ENCODE measurements around the gene FUBP1. TPM values are rescaled to one million over a fixed set of nuclear protein-coding genes. Genes with fewer than 3 reads are reported as not detected.

The FUBP1 gene
- total RNA-seq, 1 experiment from 2014 or later, result 271 TPM

DNA sequence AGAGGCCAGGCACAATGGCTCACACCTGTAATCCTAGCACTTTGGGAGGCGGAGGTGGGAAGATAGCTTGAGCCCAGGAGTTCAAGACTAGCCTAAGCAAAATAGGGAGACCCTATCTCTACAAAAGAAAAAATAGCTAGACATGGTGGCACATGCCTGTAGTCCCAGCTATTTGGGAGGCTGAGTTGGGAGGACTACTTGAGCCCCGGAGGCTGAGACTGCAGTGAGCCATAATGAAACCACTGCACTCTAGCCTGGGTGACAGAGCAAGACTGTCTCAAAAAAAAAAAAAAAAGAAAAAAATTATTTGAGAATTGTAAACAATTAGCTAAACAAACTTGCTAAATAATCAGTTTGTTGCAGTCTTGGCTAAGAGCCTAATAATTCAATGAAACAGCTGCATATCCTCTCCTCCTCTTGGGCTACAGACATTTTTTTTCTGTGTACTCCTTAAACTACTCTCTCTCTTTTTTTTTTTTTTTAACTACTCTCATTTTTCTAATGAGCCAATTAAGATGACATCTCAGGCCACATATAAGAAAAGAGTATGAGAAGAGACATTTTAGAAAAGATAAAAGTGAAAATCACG is 15.3 kb upstream of the FUBP1 start:
- TF ChIP-seq, protein P1, sequence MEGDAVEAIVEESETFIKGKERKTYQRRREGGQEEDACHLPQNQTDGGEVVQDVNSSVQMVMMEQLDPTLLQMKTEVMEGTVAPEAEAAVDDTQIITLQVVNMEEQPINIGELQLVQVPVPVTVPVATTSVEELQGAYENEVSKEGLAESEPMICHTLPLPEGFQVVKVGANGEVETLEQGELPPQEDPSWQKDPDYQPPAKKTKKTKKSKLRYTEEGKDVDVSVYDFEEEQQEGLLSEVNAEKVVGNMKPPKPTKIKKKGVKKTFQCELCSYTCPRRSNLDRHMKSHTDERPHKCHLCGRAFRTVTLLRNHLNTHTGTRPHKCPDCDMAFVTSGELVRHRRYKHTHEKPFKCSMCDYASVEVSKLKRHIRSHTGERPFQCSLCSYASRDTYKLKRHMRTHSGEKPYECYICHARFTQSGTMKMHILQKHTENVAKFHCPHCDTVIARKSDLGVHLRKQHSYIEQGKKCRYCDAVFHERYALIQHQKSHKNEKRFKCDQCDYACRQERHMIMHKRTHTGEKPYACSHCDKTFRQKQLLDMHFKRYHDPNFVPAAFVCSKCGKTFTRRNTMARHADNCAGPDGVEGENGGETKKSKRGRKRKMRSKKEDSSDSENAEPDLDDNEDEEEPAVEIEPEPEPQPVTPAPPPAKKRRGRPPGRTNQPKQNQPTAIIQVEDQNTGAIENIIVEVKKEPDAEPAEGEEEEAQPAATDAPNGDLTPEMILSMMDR (conservative IDR thresholded peaks at IDR 0.05), result no peak
- Mint-ChIP-seq H3K9me3 (no peaks in the 10 kb centered on the region), H3K36me3 (ENCODE audit: insufficient read depth in 1 of 3, low read depth in 3 of 3) (peaks cover 6 to 28% (median 17%) of the 10 kb centered on the region in 3 experiments), H3K27ac (no peak overlapping the region), H3K27me3 (ENCODE audit: low read depth) (no peaks in the 10 kb centered on the region), H3K4me1 (peaks cover 5 to 7% of the 10 kb centered on the region in 2 experiments; a peak in 3 of 4 replicates), H3K4me3 (no peak overlapping the region)
- Histone ChIP-seq H3T11ph (ENCODE audit: low read length) (no peak overlapping the region), H3K4ac (ENCODE audit: low read depth, low read length) (no peak overlapping the region), H4K8ac (replicated peaks; ENCODE audit: insufficient read length, low read depth, low read length) (no peak overlapping the region), H2AFZ (ENCODE audit: low read length) (no peak overlapping the region), H3K9ac (ENCODE audit: extremely low read depth, insufficient read length, low read length) (no peak overlapping the region), H3K4me1 (ENCODE audit: insufficient read depth, low read length) (no peaks in the 10 kb centered on the region), H3K27me3 (ENCODE audit: insufficient read depth, low read length) (no peaks in the 10 kb centered on the region), H3K79me1 (ENCODE audit: insufficient read depth, low read depth, low read length, poor library complexity, severe bottlenecking) (peaks cover 6% of the 10 kb centered on the region), H3K23ac (ENCODE audit: insufficient read length, low read depth, low read length) (no peak overlapping the region), H3K14ac (ENCODE audit: insufficient read depth, low read length) (no peak overlapping the region), H3K9me3 (ENCODE audit: control insufficient read depth, low read depth, low read length) (no peaks in the 10 kb centered on the region), H2BK120ac (ENCODE audit: low read depth, low read length, poor library complexity, severe bottlenecking) (no peak overlapping the region), H4K20me1 (ENCODE audit: control insufficient read depth, insufficient read depth, insufficient read length) (no peaks in the 10 kb centered on the region), H3K23me2 (ENCODE audit: insufficient read length, low read depth, low read length, poor library complexity, severe bottlenecking) (no peaks in the 10 kb centered on the region), H4K5ac (ENCODE audit: insufficient read length, low read depth, low read length) (no peak overlapping the region), H2BK5ac (ENCODE audit: insufficient read length, low read length) (no peak overlapping the region), H3K79me2 (ENCODE audit: insufficient read depth, low read length) (no peaks in the 10 kb centered on the region), H2BK12ac (ENCODE audit: insufficient read length, low read depth, low read length) (no peak overlapping the region), H3K27ac (ENCODE audit: insufficient read length, low read depth, low read length) (no peak overlapping the region), H4K91ac (ENCODE audit: insufficient read length, low read depth, low read length) (no peak overlapping the region), H2BK15ac (ENCODE audit: low read depth, low read length) (no peak overlapping the region), H3K4me2 (ENCODE audit: insufficient read depth, insufficient read length, low read length) (no peak overlapping the region), H3K18ac (ENCODE audit: insufficient read length, low read depth, low read length) (no peak overlapping the region), H2BK20ac (ENCODE audit: low read depth, low read length, poor library complexity, severe bottlenecking) (no peak overlapping the region), H2AK5ac (ENCODE audit: insufficient read length, low read length) (no peak overlapping the region), H3K56ac (ENCODE audit: insufficient read length, low read depth, low read length) (no peak overlapping the region)
- WGBS (ENCODE audit: extremely low coverage, insufficient read length, low lambda C conversion rate), result no CpG with 5 or more reads among the region's 3 CpGs
- DNase-seq, result no peak

Measured in H9 (cell line).